Measurements from ENCODE around the gene CNGA1.
A peak's percentile ranks its signal among the peaks of the same experiment; 100 is the strongest.

CNGA1 gene

DNA sequence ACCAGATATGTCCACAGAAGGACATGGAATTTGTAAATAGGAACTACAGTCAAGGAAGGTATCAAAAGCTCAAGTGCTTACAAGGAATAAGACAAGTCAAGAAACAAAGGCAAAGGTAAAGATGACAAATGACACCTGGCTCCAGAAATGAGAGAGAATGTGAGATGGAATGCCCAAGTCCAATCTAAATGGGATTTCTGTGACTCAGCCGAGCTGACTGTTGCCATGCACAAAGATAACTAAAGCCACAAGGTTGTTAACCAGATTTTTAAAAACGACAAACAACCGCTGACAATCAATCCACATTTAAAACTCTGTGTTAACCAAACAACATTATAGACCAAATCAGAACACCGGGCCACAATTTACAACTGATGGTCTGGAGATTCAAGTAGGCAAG is 103.2 kb downstream of the CNGA1 start:
- Histone ChIP-seq H3K18ac (ENCODE audit: low read length) (no peak overlapping the region), H3K4ac (ENCODE audit: low read length) (no peak overlapping the region), H4K8ac (ENCODE audit: low read depth, low read length) (no peak overlapping the region), H2BK15ac (ENCODE audit: low read length) (no peak overlapping the region), H2BK12ac (ENCODE audit: low read length) (no peak overlapping the region), H3K23ac (ENCODE audit: low read depth, low read length, poor library complexity) (no peak overlapping the region), H2AFZ (ENCODE audit: low read length) (peak overlapping the region; percentile 90), H3K4me3 (ENCODE audit: low read length in 2 of 2) (peak overlapping the region; percentile 76 to 90), H3K4me1 (ENCODE audit: control insufficient read depth in 2 of 2, insufficient read depth in 1 of 2, low read depth in 1 of 2, low read length in 2 of 2) (no peaks in the 10 kb centered on the region), H2BK120ac (ENCODE audit: low read depth, low read length) (no peak overlapping the region), H3K9ac (ENCODE audit: low read depth, low read length, poor library complexity) (no peak overlapping the region), H3K36me3 (replicated peaks in 1 of 2; ENCODE audit: control insufficient read depth in 2 of 2, insufficient read depth in 2 of 2, low read length in 2 of 2) (peaks cover 0 to 33% of the 10 kb centered on the region in 2 donors), H3K9me3 (replicated peaks in 1 of 2; ENCODE audit: control insufficient read depth in 2 of 2, insufficient read depth in 1 of 2, low read depth in 1 of 2, low read length in 2 of 2) (no peaks in the 10 kb centered on the region), H3K14ac (ENCODE audit: low read length) (no peak overlapping the region), H3K27me3 (ENCODE audit: control insufficient read depth in 3 of 3, insufficient read depth in 3 of 3, low read depth in 1 of 3, low read length in 3 of 3) (peaks cover 0 to 7% (median 0%) of the 10 kb centered on the region in 3 experiments), H3K4me2 (ENCODE audit: insufficient read depth, low read length, poor library complexity, severe bottlenecking) (peak overlapping the region; percentile 50), H4K91ac (ENCODE audit: low read depth, low read length, poor library complexity) (no peak overlapping the region), H2BK5ac (ENCODE audit: low read length) (no peak overlapping the region), H3K79me1 (ENCODE audit: low read depth, low read length) (peaks cover 5% of the 10 kb centered on the region), H2AK5ac (ENCODE audit: low read depth, low read length) (no peak overlapping the region), H3K27ac (replicated peaks; ENCODE audit: low read length) (no peak overlapping the region)
- DNase-seq (ENCODE audit: low spot score): no peak
- WGBS, 2 donors (ENCODE audit: extremely low coverage in 2 of 2, insufficient read length in 2 of 2, insufficient replicate concordance in 1 of 2): no CpG with 5 or more reads among the region's 4 CpGs

DNA sequence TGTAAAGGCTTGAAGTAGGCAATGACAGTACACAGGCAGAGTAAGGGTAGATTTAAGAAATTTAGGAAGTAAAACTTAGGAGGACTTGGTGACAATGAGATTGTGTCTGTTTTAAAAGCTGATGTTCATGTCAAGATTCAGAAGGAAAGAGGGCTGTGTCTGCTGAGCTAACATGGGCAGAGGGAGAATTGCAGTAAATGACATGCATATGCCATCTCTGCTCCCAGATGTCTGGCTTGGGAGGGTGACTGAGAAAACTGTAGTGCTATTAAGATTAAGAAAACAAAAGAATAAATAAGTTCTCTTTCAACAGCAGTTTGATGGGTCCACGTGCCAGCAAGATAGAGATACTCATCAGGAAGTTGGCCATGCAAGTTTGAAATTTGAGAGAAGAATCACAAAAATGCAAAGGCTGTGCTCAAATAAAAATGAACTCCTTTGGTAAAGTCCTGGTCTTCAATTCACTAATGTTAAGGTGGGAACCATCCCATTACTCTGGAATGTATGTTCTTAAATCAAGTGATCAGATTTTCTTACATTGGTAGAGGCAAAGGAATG is 109.3 kb downstream of the CNGA1 start:
- Histone ChIP-seq H2BK120ac (ENCODE audit: low read depth, low read length) (no peak overlapping the region), H3K9ac (ENCODE audit: low read depth, low read length, poor library complexity) (no peak overlapping the region), H2AFZ (ENCODE audit: low read length) (no peak overlapping the region), H3K4me3 (ENCODE audit: low read length in 2 of 2) (no peak overlapping the region), H3K23ac (ENCODE audit: low read depth, low read length, poor library complexity) (no peak overlapping the region), H3K9me3 (replicated peaks in 1 of 2; ENCODE audit: control insufficient read depth in 2 of 2, insufficient read depth in 1 of 2, low read depth in 1 of 2, low read length in 2 of 2) (no peaks in the 10 kb centered on the region), H3K79me1 (ENCODE audit: low read depth, low read length) (no peaks in the 10 kb centered on the region), H3K4me1 (ENCODE audit: control insufficient read depth in 2 of 2, insufficient read depth in 1 of 2, low read depth in 1 of 2, low read length in 2 of 2) (no peaks in the 10 kb centered on the region), H3K18ac (ENCODE audit: low read length) (no peak overlapping the region), H3K27ac (replicated peaks; ENCODE audit: low read length) (no peak overlapping the region), H3K27me3 (ENCODE audit: control insufficient read depth in 3 of 3, insufficient read depth in 3 of 3, low read depth in 1 of 3, low read length in 3 of 3) (no peaks in the 10 kb centered on the region), H3K4ac (ENCODE audit: low read length) (no peak overlapping the region), H2BK15ac (ENCODE audit: low read length) (no peak overlapping the region), H2BK5ac (ENCODE audit: low read length) (no peak overlapping the region), H4K91ac (ENCODE audit: low read depth, low read length, poor library complexity) (no peak overlapping the region), H3K4me2 (ENCODE audit: insufficient read depth, low read length, poor library complexity, severe bottlenecking) (no peak overlapping the region), H3K14ac (ENCODE audit: low read length) (no peak overlapping the region), H2AK5ac (ENCODE audit: low read depth, low read length) (no peak overlapping the region), H3K36me3 (replicated peaks in 1 of 2; ENCODE audit: control insufficient read depth in 2 of 2, insufficient read depth in 2 of 2, low read length in 2 of 2) (peaks cover 0 to 91% of the 10 kb centered on the region in 2 donors), H2BK12ac (ENCODE audit: low read length) (no peak overlapping the region), H4K8ac (ENCODE audit: low read depth, low read length) (no peak overlapping the region)
- no peak for DNase-seq (ENCODE audit: low spot score)
- WGBS, 2 donors (ENCODE audit: extremely low coverage in 2 of 2, insufficient read length in 2 of 2, insufficient replicate concordance in 1 of 2): no CpG with 5 or more reads among the region's 1 CpG

- Histone ChIP-seq H4K91ac (ENCODE audit: low read depth, low read length, poor library complexity) (no peak overlapping the region), H3K4me2 (ENCODE audit: insufficient read depth, low read length, poor library complexity, severe bottlenecking) (no peak overlapping the region), H3K23ac (ENCODE audit: low read depth, low read length, poor library complexity) (no peak overlapping the region), H3K79me1 (ENCODE audit: low read depth, low read length) (no peaks in the 10 kb centered on the region), H3K27me3 (ENCODE audit: control insufficient read depth in 3 of 3, insufficient read depth in 3 of 3, low read depth in 1 of 3, low read length in 3 of 3) (no peaks in the 10 kb centered on the region), H2AFZ (ENCODE audit: low read length) (no peak overlapping the region), H2BK5ac (ENCODE audit: low read length) (no peak overlapping the region), H2BK120ac (ENCODE audit: low read depth, low read length) (no peak overlapping the region), H3K4me1 (ENCODE audit: control insufficient read depth in 2 of 2, insufficient read depth in 1 of 2, low read depth in 1 of 2, low read length in 2 of 2) (no peaks in the 10 kb centered on the region), H4K8ac (ENCODE audit: low read depth, low read length) (no peak overlapping the region), H3K9ac (ENCODE audit: low read depth, low read length, poor library complexity) (no peak overlapping the region), H3K36me3 (replicated peaks in 1 of 2; ENCODE audit: control insufficient read depth in 2 of 2, insufficient read depth in 2 of 2, low read length in 2 of 2) (peaks cover 5 to 98% of the 10 kb centered on the region in 2 donors), H3K4ac (ENCODE audit: low read length) (no peak overlapping the region), H3K27ac (replicated peaks; ENCODE audit: low read length) (no peak overlapping the region), H3K4me3 (ENCODE audit: low read length in 2 of 2) (no peak overlapping the region), H3K18ac (ENCODE audit: low read length) (no peak overlapping the region), H2BK15ac (ENCODE audit: low read length) (no peak overlapping the region), H3K14ac (ENCODE audit: low read length) (no peak overlapping the region), H2AK5ac (ENCODE audit: low read depth, low read length) (no peak overlapping the region), H3K9me3 (replicated peaks in 1 of 2; ENCODE audit: control insufficient read depth in 2 of 2, insufficient read depth in 1 of 2, low read depth in 1 of 2, low read length in 2 of 2) (no peaks in the 10 kb centered on the region), H2BK12ac (ENCODE audit: low read length) (no peak overlapping the region)
- no peak for DNase-seq (ENCODE audit: low spot score)
- WGBS, 2 donors (ENCODE audit: extremely low coverage in 2 of 2, insufficient read length in 2 of 2, insufficient replicate concordance in 1 of 2): no CpG with 5 or more reads among the region's 1 CpG
These were observed 116.8 kb downstream of the CNGA1 start for GRCh38 chr4:47899639-47900038.

- Histone ChIP-seq H3K23ac (ENCODE audit: low read depth, low read length, poor library complexity) (no peak overlapping the region), H3K18ac (ENCODE audit: low read length) (no peak overlapping the region), H2AFZ (ENCODE audit: low read length) (no peak overlapping the region), H3K79me1 (ENCODE audit: low read depth, low read length) (no peaks in the 10 kb centered on the region), H2BK12ac (ENCODE audit: low read length) (no peak overlapping the region), H3K9me3 (replicated peaks in 1 of 2; ENCODE audit: control insufficient read depth in 2 of 2, insufficient read depth in 1 of 2, low read depth in 1 of 2, low read length in 2 of 2) (no peaks in the 10 kb centered on the region), H3K27me3 (ENCODE audit: control insufficient read depth in 3 of 3, insufficient read depth in 3 of 3, low read depth in 1 of 3, low read length in 3 of 3) (no peaks in the 10 kb centered on the region), H2BK120ac (ENCODE audit: low read depth, low read length) (no peak overlapping the region), H3K4me3 (ENCODE audit: low read length in 2 of 2) (no peak overlapping the region), H2AK5ac (ENCODE audit: low read depth, low read length) (no peak overlapping the region), H3K9ac (ENCODE audit: low read depth, low read length, poor library complexity) (no peak overlapping the region), H3K36me3 (replicated peaks in 1 of 2; ENCODE audit: control insufficient read depth in 2 of 2, insufficient read depth in 2 of 2, low read length in 2 of 2) (peaks cover 13 to 90% of the 10 kb centered on the region in 2 donors), H3K27ac (replicated peaks; ENCODE audit: low read length) (no peak overlapping the region), H3K4ac (ENCODE audit: low read length) (no peak overlapping the region), H3K4me1 (ENCODE audit: control insufficient read depth in 2 of 2, insufficient read depth in 1 of 2, low read depth in 1 of 2, low read length in 2 of 2) (no peaks in the 10 kb centered on the region), H4K91ac (ENCODE audit: low read depth, low read length, poor library complexity) (no peak overlapping the region), H3K14ac (ENCODE audit: low read length) (no peak overlapping the region), H4K8ac (ENCODE audit: low read depth, low read length) (no peak overlapping the region), H2BK15ac (ENCODE audit: low read length) (no peak overlapping the region), H3K4me2 (ENCODE audit: insufficient read depth, low read length, poor library complexity, severe bottlenecking) (no peak overlapping the region), H2BK5ac (ENCODE audit: low read length) (no peak overlapping the region)
- WGBS, 2 donors (ENCODE audit: extremely low coverage in 2 of 2, insufficient read length in 2 of 2, insufficient replicate concordance in 1 of 2): no CpG with 5 or more reads among the region's 1 CpG
- DNase-seq (ENCODE audit: low spot score): no peak
These were observed 124.6 kb downstream of the CNGA1 start for GRCh38 chr4:47891928-47892327.
